Lower leg skin (tissue), 4 donors: ENCODE data around the gene RAPGEF4. TPM values are rescaled to one million over a fixed set of nuclear protein-coding genes. Genes with fewer than 3 reads are reported as not detected.

Experiments used
- DNase-seq, 2 donors: peaks; one replicate each; pipeline ENCODE4 v3.0.0-alpha.2; 2019; ENCODE audit warnings: low spot score in 2 of 2
- H3K4me3 ChIP-seq: fragments of 200-600 bp; sonication (generic); 2 replicates; pipeline ENCODE4 v1.5.1; 2017; ENCODE audit warnings: mild to moderate bottlenecking, low read depth; ENCODE audit not compliant: poor library complexity, severe bottlenecking
- POLR2A ChIP-seq, 2 donors: fragments of 450-650 bp; IDR thresholded peaks; one replicate each; pipeline ENCODE4 v1.6.1; 2016 to 2017; ENCODE audit warnings: antibody characterized with exemption in 2 of 2, mild to moderate bottlenecking in 1 of 2, moderate library complexity in 1 of 2
- WGBS, 2 donors: methylation state at CpG; one replicate each; pipeline ENCODE4 v1.1.5; 2018; 5-methylcytosine and 5-hydroxymethylcytosine counted together
- intact Hi-C: fragments of 100-400 bp; cut with DNase I; formaldehyde crosslinking; loops from one replicate; pipeline ENCODE4 v1.15.0; 2023; ENCODE audit warnings: low total_unique reads
- total RNA-seq, 4 donors: library from RNA; depleted of rRNA; stranded (reverse); fragments of >200 nt; gene quantifications; one replicate each; pipeline ENCODE4 v1.1.0, GENCODE V29; 2016
- TF ChIP-seq, protein P1 (sequence below), 3 donors: fragments of 450-650 bp; IDR thresholded peaks; one replicate each; pipeline ENCODE4 v1.5.1; 2016; ENCODE audit warnings: antibody characterized with exemption in 3 of 3, mild to moderate bottlenecking in 3 of 3, moderate library complexity in 2 of 3

The RAPGEF4 gene
- total RNA-seq, 4 donors from 2014 or later = 15.5 to 25.8 (median 25.0) TPM

DNA sequence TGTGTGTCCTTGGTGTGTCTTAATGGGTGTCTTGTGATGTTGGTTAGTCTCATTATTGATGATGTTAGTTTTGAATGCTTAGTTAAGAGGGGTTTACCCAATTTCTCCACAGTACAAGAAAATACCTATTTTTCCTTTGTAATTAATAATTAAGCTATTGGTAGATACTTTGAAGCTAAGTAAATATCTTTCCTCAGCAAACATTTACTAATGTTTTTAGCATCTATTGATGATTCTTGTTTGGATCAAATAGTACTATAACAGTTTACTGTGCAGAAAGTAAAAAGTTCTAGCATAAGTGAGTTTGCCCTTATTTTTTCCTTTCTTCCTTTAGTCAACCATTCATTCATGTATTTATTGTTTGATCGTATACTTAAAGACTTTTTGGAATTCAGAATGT, 359.1 kb downstream of the RAPGEF4 start:
- H3K4me3 ChIP-seq = no peak overlapping the region
- WGBS, 2 donors = 74 to 77% methylated on average over 1 of the region's 1 CpG
- no peak for TF ChIP-seq POLR2A (IDR thresholded peaks at IDR 0.05)
- TF ChIP-seq, protein P1, sequence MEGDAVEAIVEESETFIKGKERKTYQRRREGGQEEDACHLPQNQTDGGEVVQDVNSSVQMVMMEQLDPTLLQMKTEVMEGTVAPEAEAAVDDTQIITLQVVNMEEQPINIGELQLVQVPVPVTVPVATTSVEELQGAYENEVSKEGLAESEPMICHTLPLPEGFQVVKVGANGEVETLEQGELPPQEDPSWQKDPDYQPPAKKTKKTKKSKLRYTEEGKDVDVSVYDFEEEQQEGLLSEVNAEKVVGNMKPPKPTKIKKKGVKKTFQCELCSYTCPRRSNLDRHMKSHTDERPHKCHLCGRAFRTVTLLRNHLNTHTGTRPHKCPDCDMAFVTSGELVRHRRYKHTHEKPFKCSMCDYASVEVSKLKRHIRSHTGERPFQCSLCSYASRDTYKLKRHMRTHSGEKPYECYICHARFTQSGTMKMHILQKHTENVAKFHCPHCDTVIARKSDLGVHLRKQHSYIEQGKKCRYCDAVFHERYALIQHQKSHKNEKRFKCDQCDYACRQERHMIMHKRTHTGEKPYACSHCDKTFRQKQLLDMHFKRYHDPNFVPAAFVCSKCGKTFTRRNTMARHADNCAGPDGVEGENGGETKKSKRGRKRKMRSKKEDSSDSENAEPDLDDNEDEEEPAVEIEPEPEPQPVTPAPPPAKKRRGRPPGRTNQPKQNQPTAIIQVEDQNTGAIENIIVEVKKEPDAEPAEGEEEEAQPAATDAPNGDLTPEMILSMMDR (IDR thresholded peaks at IDR 0.05) = no peak
- intact Hi-C loops = no loop called here
- DNase-seq = no peak

DNA sequence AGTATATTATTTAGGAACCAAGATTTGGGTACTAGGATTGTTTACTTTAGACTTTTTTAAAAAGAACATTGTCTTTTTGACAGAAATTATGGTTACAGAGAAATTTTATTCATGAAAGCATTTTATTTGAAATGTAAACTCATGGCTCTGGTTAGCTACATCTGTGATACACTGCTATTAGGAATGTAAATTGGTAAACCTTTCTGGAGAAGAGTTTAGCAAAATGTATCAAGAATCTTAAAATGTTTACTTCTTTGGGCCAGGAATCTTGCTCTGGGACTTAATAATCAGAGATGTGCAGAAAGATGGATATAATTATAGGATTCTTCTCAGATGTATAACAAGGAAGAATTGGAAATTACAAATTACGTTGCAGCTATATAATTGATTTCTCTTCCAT, 359.7 kb downstream of the RAPGEF4 start:
- no peak for TF ChIP-seq POLR2A (IDR thresholded peaks at IDR 0.05)
- TF ChIP-seq, protein P1 (IDR thresholded peaks at IDR 0.05) = no peak
- H3K4me3 ChIP-seq = no peak overlapping the region
- 94 to 100% methylated on average over 1 of the region's 1 CpG for WGBS, 2 donors
- no peak for DNase-seq
- intact Hi-C loops = no loop called here

DNA sequence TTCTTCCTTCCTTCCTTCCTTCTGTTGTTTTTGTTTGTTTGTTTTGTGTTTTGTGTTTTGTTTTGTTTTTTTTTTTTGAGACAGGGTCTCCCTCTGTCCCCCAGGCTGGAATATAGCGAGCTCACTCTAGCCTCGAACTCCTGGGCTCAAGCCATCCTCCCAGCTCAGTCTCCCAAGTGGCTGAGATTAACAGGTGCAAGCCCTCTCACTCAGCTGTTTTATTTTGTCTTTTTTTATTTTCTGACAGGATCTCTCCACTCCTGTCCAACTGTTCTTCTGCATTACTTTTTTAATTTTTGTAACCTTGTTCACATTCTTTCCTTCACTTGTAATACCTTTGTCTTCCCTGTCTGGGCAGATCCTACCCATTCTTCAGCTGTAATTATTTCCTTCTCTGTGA, 363.6 kb downstream of the RAPGEF4 start:
- intact Hi-C loops = no loop called here
- no peak for DNase-seq
- 98 to 100% methylated on average over 2 of the region's 2 CpGs for WGBS, 2 donors
- H3K4me3 ChIP-seq = no peak overlapping the region
- no peak for TF ChIP-seq POLR2A (IDR thresholded peaks at IDR 0.05)
- TF ChIP-seq, protein P1 (IDR thresholded peaks at IDR 0.05) = no peak

DNA sequence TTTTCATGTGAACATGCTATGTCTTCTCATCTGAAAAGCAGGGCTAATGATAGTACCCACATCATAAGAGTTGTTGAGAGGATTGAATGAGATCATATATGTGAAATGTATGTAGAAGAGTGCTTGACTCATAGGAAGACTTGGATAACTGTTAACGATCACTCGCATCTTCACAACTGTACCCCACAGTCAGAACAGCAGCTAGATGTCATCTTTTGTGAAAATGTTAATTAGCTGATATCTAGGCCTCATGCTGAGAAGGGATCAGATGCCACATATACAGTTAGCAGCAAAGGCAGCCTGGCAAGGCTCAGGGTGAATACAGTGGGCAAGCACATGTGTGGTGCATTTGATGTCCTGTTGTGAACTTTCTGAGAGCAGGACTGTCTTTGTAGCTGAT, 364.2 kb downstream of the RAPGEF4 start:
- DNase-seq = no peak
- TF ChIP-seq, protein P1 (IDR thresholded peaks at IDR 0.05) = no peak
- TF ChIP-seq POLR2A (IDR thresholded peaks at IDR 0.05) = no peak
- 95 to 96% methylated on average over 2 of the region's 2 CpGs for WGBS, 2 donors
- intact Hi-C loops = no loop called here
- H3K4me3 ChIP-seq = no peak overlapping the region

DNA sequence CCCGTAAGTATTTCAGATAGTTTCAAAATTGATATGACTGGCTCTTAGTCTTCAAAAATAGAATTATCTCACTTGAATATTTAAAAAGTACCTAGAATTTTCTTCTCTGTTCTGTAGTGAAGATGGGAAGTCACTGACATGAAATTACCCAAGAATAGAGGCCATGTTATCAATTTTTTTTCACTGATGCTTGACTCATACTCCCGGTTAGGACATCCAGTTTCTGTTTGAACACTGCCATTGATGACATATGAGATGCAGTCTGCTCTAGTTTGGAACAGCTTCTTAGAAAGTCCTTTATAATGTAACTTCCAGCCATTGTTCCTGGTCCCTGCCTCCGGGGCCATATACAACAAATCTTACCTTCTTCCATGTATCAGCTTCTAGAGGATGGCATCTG, 366.0 kb downstream of the RAPGEF4 start:
- TF ChIP-seq, protein P1 (IDR thresholded peaks at IDR 0.05) = no peak
- no peak for TF ChIP-seq POLR2A (IDR thresholded peaks at IDR 0.05)
- intact Hi-C loops = no loop called here
- no peak overlapping the region for H3K4me3 ChIP-seq
- 68 to 69% methylated on average over 3 of the region's 3 CpGs for WGBS, 2 donors
- no peak for DNase-seq

Other genes with a start within 250 kb of the RAPGEF4 start
- gene PDK1, start 179.8 kb upstream of the RAPGEF4 start, total RNA-seq = 100 to 1,000 TPM in 1 of 4 donors, 10 to 100 TPM in 3; 34.8 to 117 (median 54.8) TPM